MCF 10A (cell line): ENCODE results near the gene NRXN3. TPM values are rescaled to one million over a fixed set of nuclear protein-coding genes. Genes with fewer than 3 reads are reported as not detected.

Source experiments
- BruUV-seq: library from RNA; stranded (reverse); fragments of 400-500 nt; replicated peaks from 2 replicates; lab custom pipeline; 2021; lab: Mats Ljungman, UMichigan
- CTCF ChIA-PET: fragments of 300-600 bp; sonication (Branson Sonifier 250); formaldehyde crosslinking; extraction: SDS; loops from one replicate; lab custom pipeline; 2021; ENCODE audit warnings: antibody characterized with exemption, inconsistent platforms; lab: Yijun Ruan, JAX
- POLR2A ChIA-PET: fragments of 300-600, 350-650 bp; sonication (Branson Sonifier 250); formaldehyde crosslinking; extraction: SDS; loops from one replicate; lab custom pipeline; 2020; ENCODE audit warnings: antibody characterized with exemption, inconsistent platforms; lab: Yijun Ruan, JAX
- DNase-seq: peaks from one replicate; pipeline ENCODE4 v3.0.0-alpha.2; 2018; ENCODE audit not compliant: unreplicated experiment
- H3K27ac Mint-ChIP-seq: one replicate; pipeline ENCODE4 v1.8.0; 2022; ENCODE audit warnings: mild to moderate bottlenecking, low read depth, mixed read lengths; ENCODE audit not compliant: unreplicated experiment
- H3K27me3 Mint-ChIP-seq: one replicate; pipeline ENCODE4 v1.8.0; 2022; ENCODE audit warnings: mixed read lengths; ENCODE audit not compliant: insufficient read depth, unreplicated experiment
- H3K36me3 Mint-ChIP-seq: one replicate; pipeline ENCODE4 v1.8.0; 2022; ENCODE audit warnings: mild to moderate bottlenecking, moderate library complexity, mixed read lengths; ENCODE audit not compliant: insufficient read depth, unreplicated experiment
- H3K4me1 Mint-ChIP-seq: one replicate; pipeline ENCODE4 v1.8.0; 2022; ENCODE audit warnings: mixed read lengths; ENCODE audit not compliant: insufficient read depth, unreplicated experiment
- H3K4me3 Mint-ChIP-seq: one replicate; pipeline ENCODE4 v1.8.0; 2022; ENCODE audit warnings: mild to moderate bottlenecking, moderate library complexity, mixed read lengths; ENCODE audit not compliant: unreplicated experiment
- H3K9me3 Mint-ChIP-seq: one replicate; pipeline ENCODE4 v1.8.0; 2022; ENCODE audit warnings: mixed read lengths; ENCODE audit not compliant: unreplicated experiment
- CTCF ChIP-seq: fragments of 200-600 bp; IDR thresholded peaks from one replicate; pipeline ENCODE4 v1.8.0; 2022; ENCODE audit warnings: antibody characterized with exemption, mild to moderate bottlenecking; ENCODE audit not compliant: unreplicated experiment
- intact Hi-C: fragments of 100-400 bp; cut with micrococcal nuclease; formaldehyde crosslinking; loops from 2 replicates; pipeline ENCODE4 v1.14.1; 2022
- total RNA-seq: library from RNA; stranded (reverse); gene quantifications from 2 replicates; pipeline ENCODE4 v1.2.3, GENCODE V29; 2022

NRXN3 gene
- total RNA-seq, 1 experiment from 2014 or later = not detected

DNA sequence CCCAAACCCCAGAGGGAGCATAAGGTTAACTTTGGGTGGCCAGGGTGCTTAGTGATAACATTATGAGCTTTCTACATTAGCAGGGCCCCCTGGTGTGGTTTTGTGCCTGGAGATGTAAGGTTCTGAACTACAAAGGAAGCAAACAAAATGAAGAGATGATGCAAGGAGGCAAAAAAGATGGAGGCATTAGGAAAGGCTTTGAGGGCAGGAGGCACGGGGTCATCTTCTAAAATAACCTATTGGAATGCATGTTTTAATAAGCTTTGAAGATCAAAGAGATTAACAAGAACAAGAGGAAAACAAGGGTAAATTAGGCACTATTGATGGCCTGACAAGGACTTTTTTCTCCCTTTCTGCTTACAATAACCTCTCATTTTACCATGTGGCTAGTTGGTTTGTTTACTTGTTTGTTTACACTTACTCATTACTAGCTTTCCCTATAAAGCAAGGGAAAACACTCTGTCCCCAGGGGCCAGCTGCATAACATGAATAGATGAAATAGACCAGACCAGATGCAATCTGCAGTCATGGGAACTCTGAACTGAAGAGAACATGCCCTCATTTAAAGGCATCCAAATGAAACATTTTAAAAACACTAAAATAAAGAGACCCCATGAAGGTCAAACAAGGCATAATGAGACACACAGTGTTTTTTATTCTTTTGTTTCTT lies 1650.8 kb downstream of the NRXN3 start:
- Mint-ChIP-seq H3K27ac (no peak overlapping the region), H3K9me3 (no peaks in the 10 kb centered on the region), H3K36me3 (no peaks in the 10 kb centered on the region), H3K4me3 (no peak overlapping the region), H3K27me3 (no peaks in the 10 kb centered on the region), H3K4me1 (no peaks in the 10 kb centered on the region)
- TF ChIP-seq CTCF = no peak
- no TSS peak for BruUV-seq
- CTCF ChIA-PET = interaction anchor here (0.6 to 0.8 kb wide), 2 partner anchors 9 to 1135 kb away, joined by 3 to 4 read pairs; no protein-coding TSS in a partner anchor
- intact Hi-C loops = no loop called here
- POLR2A ChIA-PET = no interaction called here
- DNase-seq = no peak

- TF ChIP-seq CTCF = no peak
- Mint-ChIP-seq H3K4me3 (no peak overlapping the region), H3K9me3 (no peaks in the 10 kb centered on the region), H3K4me1 (no peaks in the 10 kb centered on the region), H3K36me3 (no peaks in the 10 kb centered on the region), H3K27me3 (peaks cover 6% of the 10 kb centered on the region), H3K27ac (no peak overlapping the region)
- POLR2A ChIA-PET = no interaction called here
- CTCF ChIA-PET = no interaction called here
- intact Hi-C loops = no loop called here
- no TSS peak for BruUV-seq
- DNase-seq = no peak
Measured at GRCh38 chr14:79822034-79822433, 1651.9 kb downstream of the NRXN3 start.

DNA sequence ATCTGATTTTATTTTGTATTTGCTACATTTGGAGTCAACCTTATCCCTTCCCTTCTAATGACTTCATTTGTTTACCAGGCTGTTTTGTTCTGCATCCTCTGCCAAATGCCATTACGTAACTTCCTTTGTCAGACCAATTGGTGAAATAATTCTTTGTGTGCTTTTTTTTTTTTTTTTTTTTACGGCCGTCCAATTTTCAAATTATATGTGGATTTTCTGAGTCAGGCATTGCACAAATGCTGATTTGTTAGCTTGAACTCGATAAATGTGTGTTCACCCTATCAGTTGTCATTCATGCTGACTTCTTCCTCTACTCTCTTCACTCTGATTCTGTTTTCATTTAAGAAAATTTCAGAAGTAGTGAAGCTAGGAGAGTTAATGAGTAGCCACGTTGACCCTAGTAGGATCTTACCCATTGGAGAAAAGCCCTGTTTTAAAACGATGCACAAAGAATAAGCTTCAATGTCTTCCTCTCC lies 1654.9 kb downstream of the NRXN3 start:
- Mint-ChIP-seq H3K4me3 (no peak overlapping the region), H3K27ac (no peak overlapping the region), H3K36me3 (no peaks in the 10 kb centered on the region), H3K9me3 (no peaks in the 10 kb centered on the region), H3K27me3 (peaks cover 18% of the 10 kb centered on the region), H3K4me1 (no peaks in the 10 kb centered on the region)
- ChIA-PET CTCF (interaction anchor here (0.7 kb wide), 1 partner anchor 135 kb away, joined by 3 read pairs; no protein-coding TSS in a partner anchor), POLR2A (no interaction called here)
- intact Hi-C loops = no loop called here
- BruUV-seq = no TSS peak
- peak; percentile 61 for DNase-seq
- TF ChIP-seq CTCF = no peak

DNA sequence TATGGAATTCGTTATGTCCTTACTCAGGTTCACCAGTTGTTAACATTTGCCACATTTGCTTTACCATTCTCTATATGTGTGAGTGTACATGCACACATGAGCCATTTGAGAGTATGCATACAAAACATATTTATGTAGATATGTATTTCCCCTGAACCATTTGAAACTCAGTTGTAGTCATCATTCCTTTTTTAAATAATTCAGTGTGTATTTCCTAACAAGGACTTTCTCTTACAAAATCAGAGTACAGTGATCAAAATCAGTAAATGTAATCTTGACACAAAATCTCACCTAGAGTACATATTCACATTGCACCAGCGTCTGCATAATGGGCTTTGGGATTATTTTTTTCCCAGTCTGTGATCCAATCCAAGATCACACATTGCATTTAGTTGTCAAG lies 1656.2 kb downstream of the NRXN3 start:
- Mint-ChIP-seq H3K36me3 (no peaks in the 10 kb centered on the region), H3K9me3 (no peaks in the 10 kb centered on the region), H3K27me3 (peaks cover 28% of the 10 kb centered on the region), H3K4me3 (no peak overlapping the region), H3K27ac (no peak overlapping the region), H3K4me1 (no peaks in the 10 kb centered on the region)
- TF ChIP-seq CTCF = no peak
- intact Hi-C loops = no loop called here
- no peak for DNase-seq
- CTCF ChIA-PET = no interaction called here
- POLR2A ChIA-PET = interaction anchor here (0.7 kb wide), 2 partner anchors 21 to 1025 kb away, joined by 3 read pairs; no protein-coding TSS in a partner anchor
- BruUV-seq = no TSS peak
